HG03025 (cell line): Measurements from ENCODE around the gene FRMPD4.

ENCODE experiments used
- ATAC-seq: cut with Tn5 transposase; IDR thresholded peaks from one replicate; pipeline ENCODE4 v1.9.1; 2021; ENCODE audit warnings: mild to moderate bottlenecking, moderate library complexity; ENCODE audit not compliant: unreplicated experiment, low FRiP score

FRMPD4 gene

DNA sequence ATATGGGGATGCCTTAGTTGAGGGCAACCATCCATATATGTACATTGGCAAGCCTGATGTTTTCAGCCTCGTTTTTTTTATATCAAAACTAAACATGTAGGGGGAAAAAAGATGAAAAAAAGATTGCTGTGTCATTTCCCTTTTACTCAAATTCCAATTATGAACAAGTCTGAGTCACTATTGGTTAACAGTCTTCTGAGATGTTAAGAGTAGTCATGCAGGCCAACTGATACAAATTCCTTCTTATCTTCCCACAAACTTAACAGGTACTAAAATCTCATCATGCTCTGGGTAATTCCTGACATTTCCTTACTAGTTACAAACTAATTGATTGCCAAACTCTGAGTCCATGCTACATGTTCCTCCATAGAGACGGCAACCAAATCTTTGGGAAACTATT is 222.1 kb downstream of the FRMPD4 start:
- no peak for ATAC-seq

DNA sequence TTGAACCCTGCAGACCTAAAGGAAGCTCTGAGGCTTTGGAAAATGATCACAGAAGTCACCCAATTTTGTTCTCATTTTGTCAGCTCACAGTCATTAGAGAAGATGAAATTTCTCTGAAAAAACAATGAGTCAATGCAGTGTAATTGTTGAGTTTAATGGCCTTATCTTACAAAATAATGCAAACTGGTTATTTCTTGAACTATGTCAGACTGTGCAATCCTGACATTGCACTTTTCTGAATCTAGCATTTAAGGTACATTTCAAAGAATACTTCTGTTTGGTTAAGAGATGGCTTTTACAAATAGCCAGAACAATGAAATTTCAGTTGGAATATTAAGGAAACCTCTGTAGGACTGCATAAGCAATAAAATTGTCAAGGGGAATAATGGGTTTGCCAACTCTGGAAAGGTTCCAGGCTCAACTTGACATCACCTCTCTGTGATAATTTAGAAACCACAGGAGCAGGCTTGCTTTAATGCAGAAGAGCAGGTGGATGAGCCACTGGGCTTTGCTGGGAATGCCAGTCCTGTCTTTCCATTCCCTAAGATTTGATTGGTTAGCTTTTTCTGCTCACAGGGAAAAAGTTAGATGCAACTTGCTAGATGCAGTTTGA is 222.8 kb downstream of the FRMPD4 start:
- ATAC-seq = no peak

DNA sequence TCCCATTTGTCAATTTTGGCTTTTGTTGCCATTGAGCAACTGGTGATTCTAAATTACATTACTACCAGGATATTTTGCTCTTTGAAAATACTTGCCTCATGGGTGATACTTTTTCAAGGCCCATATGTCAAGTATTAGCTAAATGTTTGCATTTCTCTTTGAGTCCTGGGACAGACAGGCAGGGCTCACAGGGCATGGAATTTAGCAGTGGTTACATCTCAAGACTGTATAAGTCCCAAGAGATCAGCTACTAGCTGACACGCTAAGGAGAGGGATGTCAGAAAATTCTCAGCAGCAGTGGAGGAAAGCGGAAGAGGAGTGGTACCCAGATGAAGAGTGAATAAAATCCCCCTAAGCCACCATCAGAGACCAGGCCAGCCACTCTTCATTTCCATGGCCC is 224.9 kb downstream of the FRMPD4 start:
- no peak for ATAC-seq

DNA sequence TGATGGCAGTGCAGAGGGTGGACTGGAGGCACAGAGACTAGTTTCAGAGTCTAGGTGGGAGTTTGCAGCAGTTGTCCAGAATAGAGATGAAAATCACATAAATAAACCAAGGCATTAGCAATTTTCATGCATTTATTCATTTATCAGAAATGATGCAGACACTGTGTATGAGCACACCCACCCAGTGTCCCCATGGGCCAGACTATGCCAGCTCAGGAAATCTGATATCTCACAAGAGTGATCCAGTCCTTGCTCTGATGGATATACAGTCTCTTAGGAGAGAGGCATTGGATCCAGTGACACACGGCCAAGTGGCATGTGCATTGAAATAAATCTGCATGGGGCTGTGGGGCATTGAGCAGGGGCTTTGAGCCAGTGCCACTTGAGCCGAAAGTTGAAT is 228.2 kb downstream of the FRMPD4 start:
- ATAC-seq = no peak

DNA sequence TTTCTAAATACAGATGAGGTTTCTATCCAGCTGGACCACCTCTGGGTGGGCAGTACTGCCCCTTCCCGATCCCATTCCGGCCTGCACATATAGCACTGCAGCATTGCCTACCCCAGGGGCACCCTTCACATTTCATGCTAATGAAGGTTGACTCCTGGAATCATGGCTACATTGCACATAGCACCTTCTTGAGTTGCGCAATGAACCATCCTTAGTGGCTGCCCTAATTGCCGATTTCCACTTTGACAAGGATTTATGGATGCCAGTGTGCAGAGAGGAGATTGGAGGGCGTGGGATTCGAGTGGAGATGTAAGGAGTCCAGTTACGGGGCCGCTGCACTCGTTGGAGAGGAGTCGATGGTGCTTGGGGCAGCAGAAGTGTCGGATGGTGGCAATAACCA is 229.0 kb downstream of the FRMPD4 start:
- ATAC-seq = no peak

DNA sequence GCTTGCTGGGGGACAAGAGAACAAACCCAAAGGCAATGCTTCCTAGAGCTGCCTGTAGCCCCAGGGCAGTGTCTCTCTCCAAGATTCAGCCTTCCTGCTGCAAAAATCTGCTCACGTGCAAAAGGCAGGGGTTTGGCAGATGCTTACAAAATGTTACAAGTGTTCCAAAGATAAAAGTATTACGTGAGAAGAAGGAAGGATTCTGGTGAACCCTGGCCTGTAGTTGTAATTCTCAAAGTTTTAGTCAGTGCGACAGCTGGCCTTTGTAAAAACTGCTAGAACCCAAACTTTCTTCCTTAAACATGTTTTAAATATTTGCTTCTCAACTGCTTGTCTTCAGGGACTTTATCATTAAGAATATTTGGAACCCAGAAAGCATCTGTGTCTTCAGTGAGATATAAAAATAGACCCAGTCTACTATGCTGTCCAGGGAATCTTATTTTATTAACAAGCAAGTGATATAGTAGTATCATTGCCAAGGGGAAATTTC is 232.3 kb downstream of the FRMPD4 start:
- ATAC-seq = no peak

DNA sequence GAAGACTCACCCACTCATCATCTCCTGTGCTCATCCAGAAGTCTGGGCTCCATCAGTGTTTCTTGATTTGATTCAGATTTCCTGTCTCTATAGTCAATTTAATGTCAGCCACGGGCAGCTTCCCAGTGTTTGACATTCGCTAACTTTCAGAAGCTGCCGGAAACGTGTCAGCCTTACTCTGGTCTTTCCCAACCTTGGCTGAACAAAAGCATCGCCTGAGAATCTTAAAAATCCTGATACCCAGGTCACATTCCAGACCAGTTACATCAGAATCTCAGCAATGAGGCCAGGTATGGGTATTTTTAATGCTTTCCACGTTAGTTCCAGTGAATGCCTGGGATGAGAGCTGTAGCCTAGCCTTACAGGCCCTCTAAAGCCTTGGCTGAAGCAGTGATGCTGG is 233.8 kb downstream of the FRMPD4 start:
- no peak for ATAC-seq

DNA sequence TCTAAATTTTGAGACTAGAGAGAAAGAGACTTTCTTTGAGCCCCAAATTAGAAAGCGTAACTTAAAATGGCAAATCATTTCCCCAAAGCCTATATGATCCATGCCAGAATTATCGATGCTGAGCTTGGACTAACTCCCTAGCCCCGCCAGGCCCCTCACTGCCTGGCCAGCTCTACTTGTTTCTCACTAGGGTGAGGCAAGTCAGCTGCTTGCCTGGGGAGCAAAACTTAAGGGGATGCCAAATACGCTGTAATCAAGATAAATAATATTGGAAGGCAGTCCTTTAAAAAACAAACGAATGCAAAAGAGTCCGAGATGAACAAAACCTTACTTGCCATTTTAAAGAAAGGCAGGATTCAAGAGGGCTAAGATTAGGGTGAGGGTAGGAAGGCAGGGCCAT is 236.0 kb downstream of the FRMPD4 start:
- ATAC-seq = no peak

DNA sequence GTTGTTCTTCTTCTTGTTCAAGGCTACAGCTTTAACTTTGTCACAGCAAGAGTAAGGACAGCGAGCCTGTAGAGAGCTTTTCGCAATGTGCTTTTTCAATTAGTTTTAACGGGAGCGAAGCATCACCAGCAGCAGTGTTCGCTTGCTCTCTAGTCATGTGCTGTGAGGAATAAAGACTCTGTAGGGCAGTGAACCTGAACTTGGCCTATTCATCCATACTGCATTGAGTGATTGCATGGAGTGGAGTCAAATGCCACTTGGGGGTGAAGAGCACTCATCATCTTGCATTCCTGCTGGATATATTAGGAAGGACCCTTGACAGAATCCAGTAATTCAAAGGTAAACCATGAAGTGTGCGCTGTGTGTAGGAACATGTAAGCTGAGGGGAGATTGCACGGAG is 240.0 kb downstream of the FRMPD4 start:
- ATAC-seq = no peak

DNA sequence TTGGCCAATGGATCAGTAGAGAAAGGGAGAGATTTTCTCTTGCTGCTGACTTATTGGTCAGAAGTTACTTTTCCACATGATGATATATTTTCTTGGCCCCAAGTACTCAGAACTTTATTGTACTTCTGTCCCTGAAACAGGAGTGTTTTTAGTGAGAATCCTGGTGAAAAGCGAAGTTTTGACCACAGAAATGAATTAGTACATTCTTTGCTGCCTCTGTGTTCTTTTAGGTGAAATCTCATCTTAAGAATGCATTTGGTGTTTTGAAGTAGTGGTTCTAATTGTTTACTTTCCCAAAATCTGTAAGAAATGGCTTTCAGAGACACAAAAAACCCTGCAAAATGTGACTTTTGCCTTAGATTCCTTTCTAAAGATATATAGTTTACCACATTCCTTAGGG is 240.4 kb downstream of the FRMPD4 start:
- ATAC-seq = no peak

DNA sequence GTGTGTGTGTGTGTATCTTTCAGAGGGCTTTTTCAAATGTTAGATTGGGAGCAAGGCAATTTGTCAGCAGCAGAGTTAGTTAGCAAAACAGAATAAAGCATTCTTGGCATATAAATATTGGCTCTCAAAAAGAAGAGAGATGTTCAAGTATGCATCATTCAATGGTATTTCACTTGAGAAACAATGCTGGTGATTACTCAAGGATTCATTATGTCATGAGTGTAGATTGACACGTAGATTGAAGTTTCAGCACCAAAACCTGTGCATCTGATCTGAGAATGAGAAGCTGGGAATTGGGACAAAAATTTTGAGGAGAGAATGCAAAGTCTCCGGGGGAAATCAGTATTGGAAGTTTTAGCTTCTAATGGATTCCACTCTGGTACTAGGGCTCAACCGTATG is 241.4 kb downstream of the FRMPD4 start:
- ATAC-seq = no peak

DNA sequence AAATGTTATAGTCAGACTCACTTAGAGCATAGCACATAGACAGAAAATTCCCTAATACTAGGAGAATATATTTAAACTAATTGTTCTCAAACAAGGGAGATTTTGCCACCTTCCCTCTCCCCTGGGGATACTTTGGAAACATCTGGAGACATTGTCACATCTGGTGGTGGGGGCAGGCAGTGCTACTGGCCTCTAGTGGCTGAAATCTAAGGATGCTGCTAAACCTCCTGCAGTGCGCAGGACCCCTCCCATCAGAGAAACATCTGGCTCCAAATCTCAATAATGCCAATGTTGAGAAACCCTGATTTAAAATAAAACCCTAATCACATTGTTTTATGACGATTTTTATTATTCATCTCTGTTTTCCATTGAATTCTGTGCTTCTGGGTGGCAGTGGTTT is 244.9 kb downstream of the FRMPD4 start:
- ATAC-seq = no peak

DNA sequence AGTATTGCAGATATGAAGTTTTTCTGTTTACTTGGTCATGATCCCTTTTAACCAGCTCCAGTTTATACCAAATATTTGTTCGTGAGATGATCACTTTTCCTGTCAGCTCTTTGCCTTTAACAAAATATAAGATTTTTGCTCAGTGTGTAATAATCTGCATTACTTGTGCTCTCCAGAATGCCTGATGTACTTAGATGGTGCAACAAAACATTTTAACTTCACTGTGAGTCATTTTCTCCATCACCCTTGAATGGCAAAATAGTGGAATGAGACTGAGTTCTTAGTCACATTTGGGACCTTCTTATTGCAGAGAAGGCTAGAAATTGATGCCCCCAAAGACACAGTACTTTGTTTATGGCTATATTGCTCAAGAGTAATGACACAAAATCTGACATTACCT is 252.0 kb downstream of the FRMPD4 start:
- ATAC-seq = no peak

DNA sequence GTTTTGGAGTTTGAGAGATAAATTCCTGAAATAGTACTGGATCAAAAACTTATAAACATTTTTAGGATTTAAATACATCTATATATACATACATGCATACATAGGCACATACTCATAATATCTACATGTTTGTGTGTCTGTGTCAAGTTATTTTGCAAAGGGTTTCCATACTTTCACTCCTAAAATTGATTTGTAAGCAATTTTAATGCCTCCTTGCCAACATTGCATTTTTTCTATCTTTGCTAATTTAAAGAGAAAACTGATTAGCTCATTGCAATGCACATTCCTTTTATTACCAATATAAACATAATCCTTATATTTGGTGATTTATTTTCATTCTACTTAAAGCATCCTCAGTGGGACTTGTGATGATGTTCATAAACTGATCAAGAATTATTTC is 258.3 kb downstream of the FRMPD4 start:
- no peak for ATAC-seq

DNA sequence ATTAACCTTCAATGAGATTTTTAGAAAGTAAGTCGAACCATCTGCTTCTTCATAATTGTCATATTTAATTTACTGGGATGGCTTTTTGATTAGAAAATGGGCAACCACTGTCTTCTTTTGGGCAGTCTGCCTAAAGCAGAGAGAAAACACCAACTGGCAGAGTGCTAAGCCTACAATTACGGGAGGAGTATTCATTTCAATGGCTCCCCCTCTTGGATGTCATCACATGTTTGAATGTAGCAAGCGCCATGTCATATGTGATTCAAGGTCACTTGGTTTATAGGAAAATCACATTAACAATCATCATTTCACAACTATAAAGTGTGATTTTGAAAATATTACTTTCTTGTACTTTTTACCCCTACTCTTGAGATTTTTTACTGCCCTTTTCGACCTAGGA is 261.9 kb downstream of the FRMPD4 start:
- ATAC-seq = no peak

DNA sequence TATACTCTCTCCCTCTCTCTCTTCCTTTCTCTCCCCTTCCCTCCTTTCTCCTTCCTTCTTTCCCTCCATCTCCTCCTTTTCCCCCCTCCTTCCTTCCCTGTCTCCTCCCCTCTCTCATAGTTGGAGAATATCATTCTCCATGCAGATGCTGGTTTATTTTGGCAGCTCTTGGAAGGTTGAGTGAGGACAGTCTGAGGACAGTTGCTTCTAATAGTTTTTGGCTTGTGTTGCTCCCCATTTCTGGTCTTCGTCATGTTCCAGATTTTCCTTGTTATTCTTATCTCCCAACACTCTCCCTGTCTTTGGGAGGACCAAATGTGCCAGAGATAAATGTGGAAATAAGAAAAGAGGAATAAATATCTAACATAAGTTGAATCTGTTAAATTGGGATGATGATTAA is 263.0 kb downstream of the FRMPD4 start:
- no peak for ATAC-seq

DNA sequence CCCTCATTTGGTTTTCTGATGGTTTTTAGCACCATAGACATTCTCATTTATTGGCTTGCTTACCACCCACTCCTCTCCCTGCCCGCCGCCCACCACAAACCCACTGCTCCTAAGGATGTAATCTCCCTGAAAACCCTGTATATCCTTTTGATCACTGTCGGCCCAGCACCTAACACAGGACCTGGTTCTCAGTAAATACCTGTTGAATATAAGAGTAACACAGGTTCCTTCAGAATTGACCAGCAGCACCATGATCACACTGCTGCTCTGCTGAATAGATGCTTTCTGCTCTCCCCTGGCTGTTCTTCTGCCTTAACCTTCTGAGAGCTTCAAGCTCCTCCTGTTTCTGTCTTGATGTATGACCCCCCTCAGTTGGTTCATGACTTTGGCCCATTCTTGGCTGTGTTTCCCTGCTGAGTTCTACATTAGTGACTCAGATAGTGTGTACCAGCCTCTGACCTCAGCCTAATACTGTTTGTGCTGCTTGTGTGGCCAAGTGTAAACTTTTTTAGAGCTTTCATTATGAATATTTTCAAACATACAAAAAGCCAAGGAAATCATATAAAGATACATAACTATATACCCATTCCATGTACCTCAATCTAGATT is 265.3 kb downstream of the FRMPD4 start:
- ATAC-seq = no peak

DNA sequence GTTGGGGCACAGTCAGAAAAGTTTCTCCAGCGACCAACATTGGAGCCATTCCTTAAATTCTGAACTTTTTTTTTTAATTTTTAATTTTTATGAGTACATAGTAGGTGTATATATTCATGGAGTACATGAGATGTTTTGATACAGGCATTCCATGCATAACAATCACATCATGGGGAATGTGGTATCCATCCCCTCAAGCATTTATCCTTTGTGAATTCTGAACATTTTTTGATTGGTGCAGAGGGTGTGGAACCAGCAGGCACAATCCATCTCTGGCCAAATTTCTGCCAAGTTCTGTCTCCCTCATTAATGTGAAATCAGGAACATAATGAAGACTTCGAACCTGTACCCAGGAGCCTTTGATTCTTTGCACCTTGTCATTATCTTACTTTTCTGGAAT is 267.0 kb downstream of the FRMPD4 start:
- no peak for ATAC-seq

DNA sequence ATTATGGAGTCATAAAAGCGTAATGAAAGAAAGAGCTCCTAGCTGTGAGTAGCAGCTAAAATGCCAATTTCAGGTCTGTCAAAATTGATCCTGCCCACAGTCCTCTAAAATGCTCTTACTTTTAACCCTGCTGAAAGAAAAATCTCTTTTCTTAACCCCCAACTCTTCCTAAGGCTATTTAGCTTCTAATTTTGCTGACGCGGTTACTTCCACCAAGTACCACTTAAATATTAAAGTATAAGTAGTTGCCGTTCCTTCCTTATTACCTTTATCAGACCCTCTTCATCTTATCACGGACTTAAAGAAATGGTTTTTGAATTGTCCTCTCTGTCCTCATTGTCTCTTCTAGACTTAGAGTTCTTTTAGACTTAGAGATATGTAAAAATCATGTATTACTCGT is 272.2 kb downstream of the FRMPD4 start:
- ATAC-seq = no peak

DNA sequence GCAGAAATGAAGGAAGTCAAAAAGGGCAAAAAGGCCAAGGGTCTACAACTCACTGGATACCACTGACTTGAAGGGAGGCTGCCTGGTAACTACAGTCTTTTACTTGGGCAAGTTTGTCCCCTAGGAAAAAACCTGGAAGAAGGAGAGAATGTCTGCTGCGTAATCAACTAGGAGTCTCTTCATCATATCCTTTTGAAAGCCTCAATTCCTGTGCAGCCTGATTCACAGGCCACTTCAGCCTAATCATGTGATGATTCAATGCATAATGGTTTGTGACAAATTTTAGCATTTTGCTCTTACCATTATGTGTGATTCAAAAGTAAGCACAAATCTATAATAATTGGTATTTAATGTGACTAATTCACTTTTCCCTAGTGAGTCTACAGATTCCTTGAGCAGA is 273.6 kb downstream of the FRMPD4 start:
- ATAC-seq = no peak

DNA sequence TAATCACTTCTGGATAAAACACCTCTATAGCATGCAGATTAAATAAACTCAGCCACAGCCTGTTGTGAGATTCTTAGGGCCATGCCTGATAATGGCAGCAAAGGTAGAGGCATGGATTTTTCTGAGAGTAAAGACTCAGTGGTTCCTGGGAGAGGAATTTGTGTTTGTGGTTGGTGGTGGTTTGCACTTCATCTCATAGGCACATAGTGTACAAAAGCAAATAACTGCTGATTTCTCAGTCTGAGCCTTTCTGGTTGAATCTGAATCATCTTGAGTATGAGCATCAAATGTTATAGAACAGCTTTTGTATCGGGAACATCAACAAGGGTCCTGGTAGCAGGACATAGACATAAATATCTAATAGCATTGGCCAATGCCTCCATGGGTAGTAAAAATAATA is 274.3 kb downstream of the FRMPD4 start:
- no peak for ATAC-seq

DNA sequence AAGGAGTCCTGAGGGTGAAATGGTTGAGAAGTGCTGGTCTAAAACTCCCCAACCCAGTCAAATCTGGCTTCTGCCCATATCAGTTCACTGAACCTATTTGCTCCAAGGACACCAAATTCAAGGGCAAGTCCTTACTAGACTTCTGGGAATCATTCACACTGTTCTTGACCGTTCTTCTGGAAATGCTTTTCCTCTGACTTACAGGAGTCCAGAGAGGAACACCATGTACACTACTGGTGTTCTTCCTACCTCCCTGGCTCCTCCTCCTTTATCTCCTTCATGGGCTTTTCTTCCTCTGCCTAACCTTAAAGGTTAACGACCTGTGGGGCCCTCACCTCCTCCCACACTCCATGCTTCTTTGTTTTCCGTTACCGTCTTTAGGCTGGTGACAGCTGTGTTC is 281.3 kb downstream of the FRMPD4 start:
- no peak for ATAC-seq

DNA sequence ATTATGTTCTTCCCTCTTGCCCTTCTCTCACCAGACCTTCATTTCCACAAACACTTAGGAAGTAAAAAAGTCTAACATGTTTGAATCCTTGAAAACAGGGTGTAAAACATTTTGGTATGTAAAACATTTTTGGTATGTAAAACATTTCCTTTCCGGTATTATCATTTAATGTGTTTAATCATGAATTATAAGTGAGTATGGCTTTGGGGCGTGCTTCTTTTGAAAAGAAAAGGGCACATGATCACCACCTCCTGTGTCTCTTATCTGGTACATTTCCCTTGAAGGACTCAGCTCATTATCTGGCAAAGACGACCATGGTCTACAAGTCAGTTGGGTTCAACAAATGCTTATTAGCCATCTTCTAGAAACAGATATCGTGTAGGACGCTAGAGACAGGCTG is 283.6 kb downstream of the FRMPD4 start:
- no peak for ATAC-seq
